Measurements from ENCODE around the gene OR10A5.
"Not testable (repeated sequence)": the region's sequence is repeated elsewhere in the genome, so short reads cannot be mapped to it uniquely, and the experiment has no call there.

Gene OR10A5

DNA sequence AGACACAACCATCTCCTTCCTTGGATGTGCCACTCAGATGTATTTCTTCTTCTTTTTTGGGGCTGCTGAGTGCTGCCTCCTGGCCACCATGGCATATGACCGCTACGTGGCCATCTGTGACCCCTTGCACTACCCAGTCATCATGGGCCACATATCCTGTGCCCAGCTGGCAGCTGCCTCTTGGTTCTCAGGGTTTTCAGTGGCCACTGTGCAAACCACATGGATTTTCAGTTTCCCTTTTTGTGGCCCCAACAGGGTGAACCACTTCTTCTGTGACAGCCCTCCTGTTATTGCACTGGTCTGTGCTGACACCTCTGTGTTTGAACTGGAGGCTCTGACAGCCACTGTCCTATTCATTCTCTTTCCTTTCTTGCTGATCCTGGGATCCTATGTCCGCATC, 31.4 kb downstream of the OR10A5 start:
- no peak for DNase-seq

DNA sequence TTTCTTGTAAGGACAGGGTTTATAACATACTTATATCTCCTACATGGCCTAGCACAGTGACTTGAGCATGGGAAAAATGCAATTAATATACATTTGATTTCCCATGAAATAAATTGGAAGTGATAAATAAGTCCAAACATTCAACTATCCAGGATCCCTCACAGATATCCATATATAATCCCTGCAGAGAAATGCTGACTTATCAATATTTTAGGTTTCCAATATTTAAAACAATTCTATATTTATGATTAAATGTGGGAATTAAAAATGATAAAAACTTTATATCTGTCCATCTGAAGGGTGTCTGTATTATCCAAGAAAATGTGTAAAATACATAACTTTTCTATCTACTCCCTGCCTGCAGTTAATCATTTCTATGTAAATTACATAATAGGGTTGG, 37.3 kb downstream of the OR10A5 start:
- DNase-seq, result no peak

DNA sequence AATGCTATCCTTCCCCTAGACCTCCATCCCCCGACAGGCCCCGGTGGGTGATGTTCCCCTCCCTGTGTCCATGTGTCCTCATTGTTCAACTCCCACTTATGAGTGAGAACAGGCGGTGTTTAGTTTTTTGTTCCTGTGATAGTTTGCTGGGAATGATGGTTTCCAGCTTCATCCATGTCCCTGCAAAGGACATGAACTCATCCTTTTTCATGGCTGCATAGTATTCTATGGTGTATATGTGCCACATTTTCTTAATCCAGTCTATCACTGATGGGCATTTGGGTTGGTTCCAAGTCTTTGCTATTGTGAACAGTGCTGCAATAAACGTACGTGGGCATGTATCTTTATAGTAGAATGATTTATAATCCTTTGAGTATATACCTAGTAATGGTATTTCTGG, 42.2 kb downstream of the OR10A5 start:
- not testable (repeated sequence) for DNase-seq

DNA sequence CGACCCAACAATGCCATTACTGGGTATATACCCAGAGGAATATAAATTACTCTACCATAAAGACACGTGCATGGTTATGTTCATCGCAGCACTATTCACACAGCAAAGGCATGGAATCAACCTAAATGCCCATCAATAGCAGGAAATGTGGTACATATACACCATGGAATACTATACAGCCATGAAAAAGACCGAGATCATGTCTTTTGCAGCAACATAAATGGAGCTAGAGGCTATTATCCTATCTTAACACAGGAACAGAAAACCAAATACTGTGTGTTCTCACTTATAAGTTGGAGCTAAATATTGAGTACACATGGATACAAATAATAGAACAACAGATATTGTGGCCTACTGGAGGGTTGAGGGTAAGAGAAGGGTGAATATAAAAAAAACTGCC, 43.3 kb downstream of the OR10A5 start:
- no peak for DNase-seq

DNA sequence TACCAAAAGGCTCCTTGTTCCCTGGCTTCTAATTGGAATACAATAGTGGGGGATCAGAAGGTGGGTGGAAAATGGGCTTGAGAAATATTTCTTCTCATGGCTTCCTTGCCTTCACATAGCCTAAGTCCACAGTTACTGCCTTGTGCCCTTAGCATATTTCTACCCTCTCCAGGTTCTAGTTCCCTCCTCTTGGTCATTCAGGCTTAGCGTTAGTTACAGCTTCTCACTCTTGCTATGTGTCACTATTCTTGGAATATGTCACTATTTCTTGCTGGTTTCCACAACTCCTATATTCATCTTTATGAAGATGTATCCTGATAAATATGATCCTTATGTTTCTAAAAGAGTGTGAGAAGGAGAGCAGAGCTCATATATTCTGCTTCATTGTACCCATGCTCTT, 44.4 kb downstream of the OR10A5 start:
- no peak for DNase-seq

DNA sequence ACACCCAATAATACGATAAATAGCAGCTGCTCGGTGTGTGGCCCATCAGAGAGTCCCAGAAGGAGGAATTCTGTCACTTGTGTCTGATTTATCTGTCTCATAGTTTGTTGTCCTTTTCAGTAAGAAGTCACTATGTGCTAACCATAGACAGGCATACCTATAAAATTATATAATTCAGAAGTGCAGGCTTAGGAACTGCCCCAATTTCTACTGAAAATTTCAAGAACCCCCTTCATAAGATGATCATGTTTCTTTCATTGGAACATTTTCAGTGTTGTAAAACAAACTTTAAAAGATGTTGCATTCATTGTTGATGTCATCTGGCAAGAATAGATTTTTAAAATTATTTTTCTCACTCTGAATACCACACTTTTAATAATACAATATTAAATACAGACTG, 46.9 kb downstream of the OR10A5 start, which contains the start of gene OR2D2:
Gene OR2D2 (minus strand): TSS at position 101 of the 400 bp plus-strand sequence. CDS start 0 bp downstream, at position 101.
- no peak for DNase-seq

DNA sequence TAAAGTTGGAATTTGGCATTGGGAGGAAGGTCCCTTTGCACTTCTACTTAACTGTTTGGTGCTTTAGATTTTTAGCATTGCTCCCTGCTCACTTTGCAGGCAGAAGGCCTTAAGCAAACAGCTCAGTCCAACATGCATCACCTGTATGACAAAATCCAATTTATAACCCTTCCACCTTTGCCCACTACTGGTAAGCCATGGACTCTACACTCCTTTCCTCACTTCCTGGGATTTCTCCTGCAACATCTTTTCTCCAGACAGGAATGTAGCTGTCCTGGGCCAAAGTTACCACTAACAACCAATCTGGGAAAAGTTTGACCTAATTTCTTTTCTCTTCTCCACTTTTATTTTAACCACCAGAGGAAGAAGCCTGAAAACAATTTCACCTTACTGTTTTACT, 48.6 kb downstream of the OR10A5 start:
- no peak for DNase-seq

DNA sequence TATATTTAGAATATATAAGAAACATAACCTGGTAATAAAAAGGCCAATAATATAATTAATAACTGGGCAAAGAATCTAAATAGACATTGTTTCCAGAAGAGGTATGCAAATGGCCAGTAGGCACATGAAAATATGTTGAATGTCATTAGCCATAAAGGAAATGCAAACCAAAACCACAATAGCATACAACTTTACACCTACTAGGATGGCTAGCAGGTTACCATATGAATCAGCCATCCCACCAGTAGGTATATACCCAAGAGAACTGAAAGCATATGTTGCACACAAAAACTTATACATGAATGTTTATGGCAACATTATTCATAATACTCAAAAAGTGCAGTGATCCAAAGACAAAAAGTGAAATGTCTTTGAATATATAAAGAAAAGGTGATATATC, 49.5 kb downstream of the OR10A5 start:
- no peak for DNase-seq
